ENCODE measurements around the gene TIMD4.
"Not testable (repeated sequence)": the region's sequence is repeated elsewhere in the genome, so short reads cannot be mapped to it uniquely, and the experiment has no call there.

TIMD4 gene

GRCh38 chr5:156963125-156963524 is at the start of gene TIMD4:
Gene TIMD4, minus strand, starts transcription at chr5:156963226. Its CDS starts 28 bp downstream, at chr5:156963198.
- no peak for DNase-seq

GRCh38 chr5:157006262-157006661 is 43.2 kb upstream of the TIMD4 start:
- DNase-seq, result no peak

GRCh38 chr5:157004893-157005551 is 42.0 kb upstream of the TIMD4 start:
- no peak for DNase-seq

DNA sequence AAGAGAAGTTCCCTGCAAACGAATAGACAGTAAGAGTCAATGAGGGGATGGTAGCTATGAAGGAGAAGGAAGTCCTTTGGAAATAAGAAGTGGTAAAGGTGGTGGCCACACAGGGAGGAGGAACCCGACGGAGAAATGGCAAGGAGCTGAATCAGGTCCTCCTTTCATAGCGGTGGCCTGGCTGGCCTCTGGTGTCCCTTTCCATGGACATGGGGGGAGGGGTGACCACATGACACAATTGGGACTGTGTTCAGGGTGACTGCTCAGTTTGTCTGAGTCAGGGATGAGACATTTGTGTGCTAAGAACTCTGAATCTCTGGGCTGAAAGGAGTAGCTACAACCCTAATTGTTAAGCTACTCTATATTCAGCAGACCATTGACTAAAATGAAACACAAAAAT is 28.7 kb upstream of the TIMD4 start:
- DNase-seq, result no peak

DNA sequence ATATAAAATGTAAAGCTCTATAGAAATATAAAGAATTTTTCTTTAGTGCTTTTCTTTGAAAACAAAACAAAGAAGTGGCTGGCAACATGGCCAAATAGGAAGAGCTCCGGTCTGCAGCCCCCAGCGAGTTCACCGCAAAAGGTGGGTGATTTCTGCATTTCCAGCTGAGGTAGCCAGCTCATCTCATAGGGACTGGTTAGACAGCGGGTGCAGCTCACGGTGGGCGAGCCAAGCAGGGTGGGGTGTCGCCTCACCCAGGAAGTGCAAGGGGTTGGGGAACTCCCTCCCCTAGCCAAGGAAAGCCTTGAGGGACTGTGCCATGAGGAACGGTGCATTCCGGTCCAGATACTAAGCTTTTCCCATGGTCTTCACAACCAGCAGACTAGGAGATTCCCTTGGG is 21.0 kb upstream of the TIMD4 start:
- no peak for DNase-seq

DNA sequence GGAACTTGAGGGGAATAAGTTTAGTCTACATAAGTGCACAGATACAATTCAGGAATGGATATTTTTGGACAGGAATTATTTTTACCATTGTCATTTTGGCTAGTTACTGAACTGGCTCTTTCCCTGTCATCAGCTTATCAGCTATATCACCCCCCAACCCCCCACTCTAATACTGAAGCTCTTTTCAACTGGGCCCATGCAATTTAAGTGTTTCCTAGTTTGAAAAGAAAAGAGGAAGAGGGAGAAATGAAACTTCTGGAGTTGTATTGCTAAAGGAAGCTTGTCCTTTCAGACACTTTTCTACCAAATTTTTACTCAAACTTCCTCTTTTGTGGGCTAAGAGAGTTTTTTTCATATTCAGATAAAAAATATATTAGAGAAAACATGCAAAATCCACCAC is 18.5 kb upstream of the TIMD4 start:
- DNase-seq, result no peak

DNA sequence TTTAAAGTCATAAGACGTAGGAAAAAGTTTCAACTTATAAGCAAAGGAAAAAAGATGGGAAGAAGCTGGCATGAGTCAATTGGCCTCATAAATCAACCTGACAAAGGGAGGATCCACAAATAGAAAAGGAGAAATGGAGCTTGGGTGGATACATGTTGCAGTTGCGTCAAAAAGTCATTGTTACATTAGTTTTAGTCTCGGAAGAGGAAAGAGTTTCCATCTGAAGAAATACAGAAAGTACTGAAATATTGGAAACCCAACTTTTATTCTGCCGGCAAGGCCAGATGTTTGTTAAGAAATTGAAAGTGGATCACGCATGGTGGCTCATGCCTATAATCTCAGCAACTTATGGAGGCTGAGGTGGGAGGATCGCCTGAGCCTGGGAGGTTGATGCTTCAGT is 11.3 kb upstream of the TIMD4 start:
- DNase-seq, result no peak

DNA sequence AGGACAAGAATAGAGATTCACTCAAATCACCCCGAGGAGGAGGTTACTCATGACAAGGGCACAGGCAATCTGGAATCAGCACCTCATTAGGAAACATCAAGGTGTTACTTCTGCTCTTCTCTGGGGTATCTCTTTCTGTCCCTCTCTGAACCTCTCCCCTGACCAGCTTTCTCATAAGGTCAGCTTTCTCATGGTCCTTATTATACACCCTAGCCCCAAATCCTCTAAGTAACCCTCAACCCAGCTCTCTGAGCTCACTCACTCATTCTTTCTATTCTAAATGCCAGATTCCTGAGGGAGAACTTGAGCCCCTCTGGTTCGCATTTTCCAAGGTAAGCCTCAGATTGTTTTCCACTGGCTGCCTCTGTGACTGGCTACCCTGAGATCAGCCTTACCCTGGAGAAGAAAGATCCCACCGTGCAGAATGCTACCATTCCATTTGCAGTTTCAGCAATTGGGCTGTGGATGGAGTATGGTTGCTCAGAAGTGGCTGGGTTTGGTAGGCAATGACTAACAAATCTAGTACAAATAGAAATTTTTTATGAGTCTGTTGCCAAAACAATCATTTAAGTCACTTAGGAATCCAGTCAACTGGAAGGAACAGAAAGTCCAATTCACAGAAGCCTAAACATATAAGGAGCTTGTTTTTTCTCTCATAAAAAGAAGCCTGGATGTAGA is 9.0 kb upstream of the TIMD4 start:
- DNase-seq, result no peak

GRCh38 chr5:156971415-156971814 is 8.4 kb upstream of the TIMD4 start:
- no peak for DNase-seq

GRCh38 chr5:156967386-156967785 is 4.4 kb upstream of the TIMD4 start:
- DNase-seq, result not testable (repeated sequence)

GRCh38 chr5:156956321-156956720 is 6.7 kb downstream of the TIMD4 start:
- no peak for DNase-seq

DNA sequence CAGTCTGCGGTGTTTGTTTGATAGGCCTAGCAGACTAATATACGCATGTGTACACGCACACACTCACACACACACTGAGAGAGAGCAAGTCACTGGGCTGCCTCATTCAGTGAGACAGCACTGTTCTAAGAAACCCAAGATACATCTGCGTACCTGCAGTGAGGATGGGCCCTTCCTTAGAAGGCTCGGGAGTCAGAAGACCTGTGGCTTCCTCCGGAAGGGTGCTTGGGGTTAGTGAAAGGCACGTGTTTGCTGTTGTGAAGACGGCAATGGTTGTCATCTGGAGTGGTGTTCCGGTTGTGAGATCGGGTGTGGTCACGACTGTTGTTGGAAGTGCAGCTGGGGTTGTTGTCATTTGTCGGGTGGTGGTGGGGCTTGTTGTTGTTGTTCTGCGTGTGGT is 11.7 kb downstream of the TIMD4 start:
- DNase-seq, result no peak

- DNase-seq, result no peak
Observed at GRCh38 chr5:156950716-156951115, 12.3 kb downstream of the TIMD4 start.

DNA sequence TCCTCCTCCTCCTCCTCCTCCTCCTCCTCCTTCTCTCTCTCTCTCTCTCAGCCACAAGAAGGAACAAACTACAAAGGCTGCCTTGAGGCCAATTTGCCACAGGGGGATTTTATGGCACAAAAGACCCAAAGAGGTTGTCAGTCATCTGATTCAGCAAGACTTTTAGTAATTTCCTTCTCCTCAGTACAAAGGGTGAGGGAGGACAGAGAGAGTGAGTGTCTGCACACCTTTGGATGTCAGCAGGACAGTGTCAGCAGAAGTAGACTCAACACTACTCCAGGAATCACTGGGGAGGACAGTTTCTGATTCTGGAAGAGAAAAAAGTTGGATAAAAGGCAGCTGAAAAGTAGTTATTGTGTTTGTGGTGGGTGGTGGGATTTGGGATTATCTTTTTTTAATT is 13.6 kb downstream of the TIMD4 start:
- DNase-seq, result no peak

DNA sequence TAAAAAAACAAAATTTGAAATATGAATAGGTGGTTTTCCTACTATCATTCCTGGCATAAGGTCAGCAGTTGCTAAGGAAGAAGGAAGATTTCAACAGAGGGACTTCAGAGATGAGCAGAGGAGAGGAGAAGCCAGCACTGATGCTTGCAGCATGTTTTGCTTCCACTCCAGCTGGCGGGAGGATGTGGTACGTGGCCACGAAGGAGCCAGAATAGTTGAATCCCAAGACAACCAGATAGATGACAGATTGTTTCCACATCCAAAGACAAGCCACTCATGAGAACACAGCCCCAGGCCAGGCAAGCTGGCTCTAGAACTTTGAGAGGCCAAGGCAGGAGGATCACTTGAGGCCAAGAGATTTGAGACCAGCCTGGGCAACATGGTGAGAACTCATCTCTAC is 15.1 kb downstream of the TIMD4 start:
- no peak for DNase-seq

GRCh38 chr5:156942064-156942463 is 21.0 kb downstream of the TIMD4 start:
- DNase-seq, result no peak

GRCh38 chr5:156940462-156940861 is 22.6 kb downstream of the TIMD4 start:
- not testable (repeated sequence) for DNase-seq

DNA sequence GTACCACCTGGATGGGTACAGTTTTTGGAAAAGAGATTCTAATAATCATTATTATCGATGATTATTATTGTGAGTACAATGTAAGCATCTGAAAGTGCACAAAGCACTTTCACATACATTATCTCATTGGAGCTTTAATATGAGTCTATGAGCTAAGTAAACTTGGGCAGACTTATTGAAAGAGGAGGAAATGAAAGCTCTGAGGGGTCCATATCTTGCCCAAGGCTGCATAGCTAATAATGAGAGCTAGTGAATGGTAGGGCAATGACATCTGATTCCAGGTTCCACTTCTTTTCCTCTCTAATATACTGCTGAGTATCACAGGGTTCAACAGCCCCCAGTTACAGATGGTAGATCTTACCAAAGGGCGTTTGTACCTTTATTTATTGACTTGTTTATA is 26.1 kb downstream of the TIMD4 start:
- no peak for DNase-seq

GRCh38 chr5:156934450-156935211 is 28.4 kb downstream of the TIMD4 start:
- DNase-seq, result no peak

GRCh38 chr5:156929366-156929948 is 33.6 kb downstream of the TIMD4 start:
- no peak for DNase-seq

DNA sequence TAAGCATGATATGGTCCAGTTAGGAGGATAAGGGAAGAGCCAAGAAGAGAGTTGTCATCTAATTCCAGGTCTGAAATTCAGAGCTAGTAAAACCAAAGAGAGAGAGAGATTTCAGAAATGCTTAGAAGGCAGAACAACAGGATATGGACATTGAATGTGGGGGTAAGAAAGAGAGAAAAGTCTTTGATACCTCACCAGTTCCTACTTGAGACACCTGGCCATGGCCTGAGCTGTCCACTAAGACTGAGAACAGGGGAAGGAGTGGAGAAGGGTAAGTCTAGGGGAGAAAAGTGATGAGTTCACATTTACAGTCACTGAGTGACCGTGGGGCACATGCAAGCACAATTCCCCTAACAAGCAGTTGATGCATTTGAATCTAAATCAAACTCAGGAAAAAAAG is 35.5 kb downstream of the TIMD4 start:
- no peak for DNase-seq

GRCh38 chr5:156925767-156926166 is 37.3 kb downstream of the TIMD4 start:
- DNase-seq, result not testable (repeated sequence)

GRCh38 chr5:156922207-156922792 is 40.7 kb downstream of the TIMD4 start:
- DNase-seq, result no peak
